HG03575 (cell line): ENCODE data around the gene PAQR5.
"Not testable (repeated sequence)": the region's sequence is repeated elsewhere in the genome, so short reads cannot be mapped to it uniquely, and the experiment has no call there.

Experiments
- ATAC-seq: cut with Tn5 transposase; IDR thresholded peaks from one replicate; pipeline ENCODE4 v1.9.1; 2021; ENCODE audit not compliant: unreplicated experiment, insufficient number of reproducible peaks, low FRiP score; ENCODE audit errors: extremely low read depth

Gene PAQR5

GRCh38 chr15:69341356-69341755, 42.6 kb downstream of the PAQR5 start:
- no peak for ATAC-seq

- no peak for ATAC-seq
Measured at GRCh38 chr15:69342460-69343076, 43.9 kb downstream of the PAQR5 start.

- no peak for ATAC-seq
Measured at GRCh38 chr15:69343133-69343532, 44.4 kb downstream of the PAQR5 start.

GRCh38 chr15:69344238-69344637, 45.5 kb downstream of the PAQR5 start:
- no peak for ATAC-seq

GRCh38 chr15:69346112-69346511, 47.4 kb downstream of the PAQR5 start:
- ATAC-seq, result no peak

- no peak for ATAC-seq
Measured at GRCh38 chr15:69351333-69351732, 52.6 kb downstream of the PAQR5 start.

GRCh38 chr15:69351884-69352283, 53.2 kb downstream of the PAQR5 start:
- no peak for ATAC-seq

GRCh38 chr15:69357773-69358771, 59.4 kb downstream of the PAQR5 start:
- no peak for ATAC-seq

GRCh38 chr15:69358850-69359249, 60.1 kb downstream of the PAQR5 start:
- ATAC-seq, result no peak

GRCh38 chr15:69359722-69360121, 61.0 kb downstream of the PAQR5 start:
- no peak for ATAC-seq

- no peak for ATAC-seq
Measured at GRCh38 chr15:69360642-69361041, 61.9 kb downstream of the PAQR5 start.

GRCh38 chr15:69367236-69367635, 68.5 kb downstream of the PAQR5 start:
- ATAC-seq, result no peak

GRCh38 chr15:69369631-69370030, 70.9 kb downstream of the PAQR5 start:
- ATAC-seq, result no peak

GRCh38 chr15:69373406-69373805, 74.7 kb downstream of the PAQR5 start:
- ATAC-seq, result no peak

- no peak for ATAC-seq
Measured at GRCh38 chr15:69375151-69375790, 76.6 kb downstream of the PAQR5 start.

- no peak for ATAC-seq
Measured at GRCh38 chr15:69377216-69377970, 78.7 kb downstream of the PAQR5 start.

GRCh38 chr15:69380100-69380725, 81.5 kb downstream of the PAQR5 start:
- no peak for ATAC-seq

GRCh38 chr15:69380726-69381105, 82.0 kb downstream of the PAQR5 start:
- ATAC-seq, result no peak

GRCh38 chr15:69382176-69382575, 83.5 kb downstream of the PAQR5 start:
- not testable (repeated sequence) for ATAC-seq
